VCaP (cell line): ENCODE data around the gene CD247.

ENCODE experiments used
- H3K27ac ChIP-seq: fragments of 450-650 bp; 2 replicates; pipeline ENCODE4 v1.5.1; 2017
- TF ChIP-seq, protein P1 (sequence below): fragments of 450-650 bp; conservative IDR thresholded peaks from 2 replicates; pipeline ENCODE4 v1.5.1; 2017; ENCODE audit warnings: mild to moderate bottlenecking, moderate library complexity

Gene CD247

GRCh38 chr1:167500283-167500860, 18.0 kb downstream of the CD247 start:
- no peak overlapping the region for H3K27ac ChIP-seq
- TF ChIP-seq, protein P1, sequence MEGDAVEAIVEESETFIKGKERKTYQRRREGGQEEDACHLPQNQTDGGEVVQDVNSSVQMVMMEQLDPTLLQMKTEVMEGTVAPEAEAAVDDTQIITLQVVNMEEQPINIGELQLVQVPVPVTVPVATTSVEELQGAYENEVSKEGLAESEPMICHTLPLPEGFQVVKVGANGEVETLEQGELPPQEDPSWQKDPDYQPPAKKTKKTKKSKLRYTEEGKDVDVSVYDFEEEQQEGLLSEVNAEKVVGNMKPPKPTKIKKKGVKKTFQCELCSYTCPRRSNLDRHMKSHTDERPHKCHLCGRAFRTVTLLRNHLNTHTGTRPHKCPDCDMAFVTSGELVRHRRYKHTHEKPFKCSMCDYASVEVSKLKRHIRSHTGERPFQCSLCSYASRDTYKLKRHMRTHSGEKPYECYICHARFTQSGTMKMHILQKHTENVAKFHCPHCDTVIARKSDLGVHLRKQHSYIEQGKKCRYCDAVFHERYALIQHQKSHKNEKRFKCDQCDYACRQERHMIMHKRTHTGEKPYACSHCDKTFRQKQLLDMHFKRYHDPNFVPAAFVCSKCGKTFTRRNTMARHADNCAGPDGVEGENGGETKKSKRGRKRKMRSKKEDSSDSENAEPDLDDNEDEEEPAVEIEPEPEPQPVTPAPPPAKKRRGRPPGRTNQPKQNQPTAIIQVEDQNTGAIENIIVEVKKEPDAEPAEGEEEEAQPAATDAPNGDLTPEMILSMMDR = no peak

GRCh38 chr1:167499664-167500101, 18.6 kb downstream of the CD247 start:
- TF ChIP-seq, protein P1 = no peak
- no peak overlapping the region for H3K27ac ChIP-seq

GRCh38 chr1:167499106-167499505, 19.2 kb downstream of the CD247 start:
- H3K27ac ChIP-seq = no peak overlapping the region
- TF ChIP-seq, protein P1 = no peak

DNA sequence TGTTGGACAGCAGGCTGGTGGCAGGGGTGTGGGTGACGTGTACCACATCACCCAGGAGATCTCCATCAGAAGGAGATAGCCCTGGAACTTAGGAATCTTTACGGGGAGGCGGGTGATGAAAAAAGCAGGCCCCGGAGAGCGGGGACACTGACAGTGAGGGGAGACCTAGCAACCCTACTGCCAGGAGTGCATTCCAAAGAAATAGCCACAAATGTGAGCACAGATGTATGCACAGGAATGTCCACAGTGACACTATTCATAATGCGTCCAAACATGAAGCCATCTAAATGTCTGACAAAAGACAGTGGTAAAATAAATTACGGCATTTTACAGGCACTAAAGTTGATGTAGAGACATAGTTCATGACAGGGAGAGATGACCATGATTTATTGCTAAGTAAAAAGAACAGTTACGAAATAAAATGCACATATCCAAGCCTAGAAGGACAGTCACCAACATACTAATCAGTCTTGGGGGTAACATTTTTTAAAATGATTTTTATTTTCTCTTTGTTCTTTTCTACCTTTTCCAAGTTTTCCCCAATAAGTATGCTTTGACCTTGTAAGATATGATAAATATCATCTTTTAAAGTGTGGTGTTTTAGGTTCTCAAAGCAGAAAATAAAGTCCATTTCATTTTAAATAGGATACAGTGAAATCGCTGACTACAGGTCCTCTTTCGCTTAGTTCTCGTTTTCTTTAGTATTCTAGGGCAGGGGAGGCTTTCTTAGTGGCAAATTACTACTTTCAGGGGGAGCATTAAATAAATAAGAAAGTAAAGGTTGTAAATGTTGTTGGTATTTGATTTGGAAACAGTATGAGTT, 21.3 kb downstream of the CD247 start:
- TF ChIP-seq, protein P1 = no peak
- H3K27ac ChIP-seq = no peak overlapping the region

DNA sequence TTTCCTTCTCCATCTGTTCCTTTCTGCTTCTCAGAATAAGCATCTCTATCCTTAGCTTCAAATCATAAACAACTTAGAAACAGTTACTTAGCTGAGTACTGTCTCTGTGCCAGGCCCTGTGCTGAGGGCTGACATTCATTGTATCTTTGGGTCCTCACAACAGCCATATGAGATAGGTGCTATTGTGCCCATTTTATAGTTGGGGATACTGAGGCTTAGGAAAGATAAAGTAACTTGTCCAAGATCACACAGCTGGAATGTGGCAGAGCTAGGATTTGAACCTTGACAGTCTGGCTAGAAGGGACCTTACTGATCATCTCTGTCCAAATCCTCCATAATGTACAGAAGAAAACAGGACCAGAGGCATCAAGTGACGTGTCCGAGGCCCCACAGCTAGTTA, 25.0 kb downstream of the CD247 start:
- H3K27ac ChIP-seq = no peak overlapping the region
- TF ChIP-seq, protein P1 = no peak

DNA sequence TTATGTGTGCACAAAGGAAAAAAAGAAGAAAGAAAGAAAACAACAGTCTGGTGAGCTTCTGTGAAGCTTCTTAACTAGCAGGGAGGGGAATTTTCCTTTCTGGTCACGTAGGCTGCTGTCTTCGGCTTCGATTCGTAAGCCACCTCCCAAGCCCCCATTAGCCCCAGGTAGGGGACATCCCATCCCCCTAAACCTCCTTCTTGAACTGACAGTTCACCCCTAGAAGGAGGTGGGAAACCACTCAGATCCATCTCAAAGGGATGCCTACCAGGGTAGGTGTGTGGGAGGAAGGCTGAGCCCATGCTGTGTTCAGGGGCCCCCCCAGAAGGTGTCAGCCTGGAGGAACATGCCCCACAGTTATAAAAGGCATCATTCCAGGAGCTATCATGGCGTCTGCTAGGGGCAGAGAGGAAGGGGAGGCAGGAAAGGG, 25.8 kb downstream of the CD247 start:
- no peak overlapping the region for H3K27ac ChIP-seq
- TF ChIP-seq, protein P1 = no peak

DNA sequence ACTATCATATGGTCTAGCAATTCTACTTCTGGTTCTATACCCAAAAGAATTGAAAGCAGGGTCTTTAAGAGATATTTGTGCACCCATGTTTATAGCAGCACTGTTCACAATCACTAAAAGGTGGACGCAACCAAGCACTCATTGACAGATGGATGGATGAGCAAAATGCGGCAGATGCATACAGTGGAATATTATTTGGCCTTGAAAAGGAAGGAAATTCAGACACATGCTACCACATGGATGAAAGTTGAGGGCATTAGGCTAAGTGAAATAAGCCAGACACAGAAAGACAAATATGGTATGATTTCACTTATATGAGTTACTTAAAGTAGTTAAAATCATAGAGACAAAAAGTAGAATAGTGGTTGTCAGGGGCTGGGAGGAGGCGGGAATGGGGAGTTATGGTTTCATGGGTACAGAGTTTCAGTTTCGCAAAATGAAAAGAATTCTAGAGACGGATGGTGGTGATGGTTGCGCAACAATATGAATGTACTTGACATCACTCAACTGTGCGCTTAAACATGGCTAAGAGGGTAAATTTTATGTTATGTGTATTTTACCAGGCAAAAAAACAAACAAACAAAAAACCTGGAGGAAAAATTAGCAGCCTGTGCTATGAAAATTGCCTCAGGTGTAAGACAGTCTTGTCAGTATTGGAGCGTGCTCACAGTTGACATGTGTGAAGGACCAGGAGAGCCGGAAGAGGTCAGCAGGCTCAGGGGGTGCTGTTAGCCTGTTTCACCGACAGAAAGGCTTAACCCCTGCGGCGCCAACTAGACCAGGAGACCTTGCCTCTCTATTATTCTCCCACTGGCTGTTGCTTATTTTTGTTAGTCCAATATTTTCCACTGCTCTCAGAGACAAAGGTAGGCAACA, 26.5 kb downstream of the CD247 start:
- H3K27ac ChIP-seq = no peak overlapping the region
- TF ChIP-seq, protein P1 = no peak
